GM18868 (cell line): ENCODE measurements around the gene SCUBE2.

Experiments used
- ATAC-seq: cut with Tn5 transposase; IDR thresholded peaks from one replicate; pipeline ENCODE4 v1.9.1; 2021; ENCODE audit warnings: mild to moderate bottlenecking, moderate library complexity; ENCODE audit not compliant: unreplicated experiment

Gene SCUBE2

GRCh38 chr11:8971924-8972316 lies 119.5 kb downstream of the SCUBE2 start:
- no peak for ATAC-seq

GRCh38 chr11:8971196-8971923 lies 120.0 kb downstream of the SCUBE2 start:
- no peak for ATAC-seq
